Measurements from ENCODE around the gene PRKCE. TPM values are rescaled to one million over a fixed set of nuclear protein-coding genes. Genes with fewer than 3 reads are reported as not detected.
"Not testable (repeated sequence)": the region's sequence is repeated elsewhere in the genome, so short reads cannot be mapped to it uniquely, and the experiment has no call there.

The PRKCE gene
- total RNA-seq, 1 experiment from 2014 or later = 1.3 TPM

- Mint-ChIP-seq H3K36me3 (ENCODE audit: insufficient read depth in 1 of 3, low read depth in 3 of 3) (no peaks in the 10 kb centered on the region), H3K4me3 (no peak overlapping the region), H3K27ac (no peak overlapping the region; a peak in 1 of 7 replicates), H3K4me1 (peaks cover 11 to 13% of the 10 kb centered on the region in 2 experiments), H3K27me3 (ENCODE audit: low read depth) (no peaks in the 10 kb centered on the region; the same call in 1 of the 2 replicates), H3K9me3 (no peaks in the 10 kb centered on the region; a peak in 1 of 5 replicates)
- H3K79me2 ChIP-seq (ENCODE audit: insufficient read depth, low read length) = no peaks in the 10 kb centered on the region
- no peak overlapping the region for H4K8ac ChIP-seq (replicated peaks; ENCODE audit: insufficient read length, low read depth, low read length)
- DNase-seq = no peak
- no peak overlapping the region for H4K5ac ChIP-seq (ENCODE audit: insufficient read length, low read depth, low read length)
- no peak overlapping the region for H3K27ac ChIP-seq (ENCODE audit: insufficient read length, low read depth, low read length)
- H3K23me2 ChIP-seq (ENCODE audit: insufficient read length, low read depth, low read length, poor library complexity, severe bottlenecking) = peaks cover 2% of the 10 kb centered on the region
- no peak overlapping the region for H3K23ac ChIP-seq (ENCODE audit: insufficient read length, low read depth, low read length)
- no peak overlapping the region for H3T11ph ChIP-seq (ENCODE audit: low read length)
- no peak overlapping the region for H2BK20ac ChIP-seq (ENCODE audit: low read depth, low read length, poor library complexity, severe bottlenecking)
- H3K14ac ChIP-seq (ENCODE audit: insufficient read depth, low read length) = no peak overlapping the region
- H2BK5ac ChIP-seq (ENCODE audit: insufficient read length, low read length) = no peak overlapping the region
- H3K18ac ChIP-seq (ENCODE audit: insufficient read length, low read depth, low read length) = no peak overlapping the region
- TF ChIP-seq CTCF (conservative IDR thresholded peaks at IDR 0.05) = no peak
- H3K4me1 ChIP-seq (ENCODE audit: insufficient read depth, low read length) = peaks cover 6% of the 10 kb centered on the region; the same call in 1 of the 2 replicates
- no CpG with 5 or more reads among the region's 5 CpGs for WGBS (ENCODE audit: extremely low coverage, insufficient read length, low lambda C conversion rate)
- no peak overlapping the region for H2AFZ ChIP-seq (ENCODE audit: low read length)
- no peak overlapping the region for H3K9ac ChIP-seq (ENCODE audit: extremely low read depth, insufficient read length, low read length)
- no peak overlapping the region for H4K91ac ChIP-seq (ENCODE audit: insufficient read length, low read depth, low read length)
- H4K20me1 ChIP-seq (ENCODE audit: control insufficient read depth, insufficient read depth, insufficient read length) = no peaks in the 10 kb centered on the region
- H3K27me3 ChIP-seq (ENCODE audit: insufficient read depth, low read length) = no peaks in the 10 kb centered on the region
- no peak overlapping the region for H2BK120ac ChIP-seq (ENCODE audit: low read depth, low read length, poor library complexity, severe bottlenecking)
- H3K4me2 ChIP-seq (ENCODE audit: insufficient read depth, insufficient read length, low read length) = no peak overlapping the region
- no peak overlapping the region for H2AK5ac ChIP-seq (ENCODE audit: insufficient read length, low read length)
- no peak overlapping the region for H2BK15ac ChIP-seq (ENCODE audit: low read depth, low read length)
- no peak overlapping the region for H3K4ac ChIP-seq (ENCODE audit: low read depth, low read length)
- H3K56ac ChIP-seq (ENCODE audit: insufficient read length, low read depth, low read length) = no peak overlapping the region
- no peaks in the 10 kb centered on the region for H3K9me3 ChIP-seq (ENCODE audit: control insufficient read depth, low read depth, low read length)
- H2BK12ac ChIP-seq (ENCODE audit: insufficient read length, low read depth, low read length) = no peak overlapping the region
- H3K79me1 ChIP-seq (ENCODE audit: insufficient read depth, low read depth, low read length, poor library complexity, severe bottlenecking) = no peaks in the 10 kb centered on the region
Observed at GRCh38 chr2:45715601-45716379, 64.3 kb downstream of the PRKCE start.

GRCh38 chr2:45716432-45716831 lies 65.0 kb downstream of the PRKCE start:
- not testable (repeated sequence) for H3K4me1 ChIP-seq (ENCODE audit: insufficient read depth, low read length); H2BK15ac ChIP-seq (ENCODE audit: low read depth, low read length); H3T11ph ChIP-seq (ENCODE audit: low read length); H4K5ac ChIP-seq (ENCODE audit: insufficient read length, low read depth, low read length); H4K91ac ChIP-seq (ENCODE audit: insufficient read length, low read depth, low read length); H3K79me2 ChIP-seq (ENCODE audit: insufficient read depth, low read length); H4K20me1 ChIP-seq (ENCODE audit: control insufficient read depth, insufficient read depth, insufficient read length); DNase-seq; H3K14ac ChIP-seq (ENCODE audit: insufficient read depth, low read length); H3K9ac ChIP-seq (ENCODE audit: extremely low read depth, insufficient read length, low read length); H3K9me3 Mint-ChIP-seq; H2AFZ ChIP-seq (ENCODE audit: low read length); H3K27ac ChIP-seq (ENCODE audit: insufficient read length, low read depth, low read length); H3K27me3 ChIP-seq (ENCODE audit: insufficient read depth, low read length); H2BK5ac ChIP-seq (ENCODE audit: insufficient read length, low read length); H4K8ac ChIP-seq (replicated peaks; ENCODE audit: insufficient read length, low read depth, low read length); H3K4me2 ChIP-seq (ENCODE audit: insufficient read depth, insufficient read length, low read length); H3K79me1 ChIP-seq (ENCODE audit: insufficient read depth, low read depth, low read length, poor library complexity, severe bottlenecking); H3K36me3 Mint-ChIP-seq (ENCODE audit: insufficient read depth in 1 of 3, low read depth in 3 of 3); H2AK5ac ChIP-seq (ENCODE audit: insufficient read length, low read length); H2BK20ac ChIP-seq (ENCODE audit: low read depth, low read length, poor library complexity, severe bottlenecking); H3K27ac Mint-ChIP-seq; H3K56ac ChIP-seq (ENCODE audit: insufficient read length, low read depth, low read length); H3K4ac ChIP-seq (ENCODE audit: low read depth, low read length); H2BK120ac ChIP-seq (ENCODE audit: low read depth, low read length, poor library complexity, severe bottlenecking); H3K23me2 ChIP-seq (ENCODE audit: insufficient read length, low read depth, low read length, poor library complexity, severe bottlenecking); H3K27me3 Mint-ChIP-seq (ENCODE audit: low read depth); H3K23ac ChIP-seq (ENCODE audit: insufficient read length, low read depth, low read length); H3K9me3 ChIP-seq (ENCODE audit: control insufficient read depth, low read depth, low read length); H3K18ac ChIP-seq (ENCODE audit: insufficient read length, low read depth, low read length); H2BK12ac ChIP-seq (ENCODE audit: insufficient read length, low read depth, low read length); H3K4me3 Mint-ChIP-seq
- H3K4me1 Mint-ChIP-seq = peaks cover 11 to 13% of the 10 kb centered on the region in 2 experiments
- WGBS (ENCODE audit: extremely low coverage, insufficient read length, low lambda C conversion rate) = no CpG with 5 or more reads among the region's 1 CpG
